HG02610 (cell line): ENCODE measurements around the gene RFTN2.
"Not testable (repeated sequence)": the region's sequence is repeated elsewhere in the genome, so short reads cannot be mapped to it uniquely, and the experiment has no call there.

ENCODE experiments used
- ATAC-seq: cut with Tn5 transposase; IDR thresholded peaks from one replicate; pipeline ENCODE4 v1.9.1; 2021; ENCODE audit warnings: mild to moderate bottlenecking, moderate library complexity; ENCODE audit not compliant: unreplicated experiment

RFTN2 gene

GRCh38 chr2:197675711-197676188, 363 bp upstream of the RFTN2 start:
- no peak for ATAC-seq

GRCh38 chr2:197674591-197674990, 796 bp downstream of the RFTN2 start:
- ATAC-seq, result no peak

DNA sequence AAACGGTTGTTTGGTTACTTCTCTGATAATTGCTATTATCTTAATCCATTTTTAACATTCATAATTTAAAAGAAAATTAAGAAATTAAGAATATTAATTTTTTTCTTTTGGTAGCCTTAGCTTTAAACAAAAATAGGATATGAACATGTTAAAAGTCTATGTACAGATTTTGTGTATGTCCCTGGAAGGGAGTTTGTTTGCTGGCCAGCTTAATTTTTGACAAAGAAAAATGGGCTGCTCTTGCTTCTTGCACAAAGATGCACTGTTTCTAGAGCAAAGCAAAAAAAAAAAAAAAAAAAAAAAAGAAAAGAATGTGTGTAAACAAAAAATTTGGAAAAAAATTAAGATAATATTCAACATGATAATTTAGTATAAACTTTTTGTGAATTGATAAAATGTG, 1.3 kb downstream of the RFTN2 start:
- no peak for ATAC-seq

DNA sequence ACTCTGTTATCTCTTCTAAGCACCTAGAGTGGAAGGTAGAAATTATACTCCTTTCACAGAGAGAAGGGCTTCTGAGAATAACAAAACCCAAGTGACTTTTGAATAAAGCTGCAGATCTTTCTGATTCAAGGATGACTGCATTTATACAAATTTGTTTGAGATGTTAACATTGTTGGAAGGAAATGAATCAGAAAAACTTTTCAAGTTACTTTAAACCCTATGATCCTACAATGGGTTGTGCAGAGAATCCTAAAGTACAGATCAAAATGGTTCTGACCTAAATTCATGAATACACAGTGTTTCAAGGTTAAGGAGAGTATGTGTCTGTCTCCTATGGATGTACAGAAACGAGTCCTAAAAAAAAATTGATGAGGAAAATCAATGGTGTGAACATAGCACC, 1.8 kb downstream of the RFTN2 start:
- ATAC-seq, result no peak

GRCh38 chr2:197673106-197673505, 2.3 kb downstream of the RFTN2 start:
- ATAC-seq, result no peak

DNA sequence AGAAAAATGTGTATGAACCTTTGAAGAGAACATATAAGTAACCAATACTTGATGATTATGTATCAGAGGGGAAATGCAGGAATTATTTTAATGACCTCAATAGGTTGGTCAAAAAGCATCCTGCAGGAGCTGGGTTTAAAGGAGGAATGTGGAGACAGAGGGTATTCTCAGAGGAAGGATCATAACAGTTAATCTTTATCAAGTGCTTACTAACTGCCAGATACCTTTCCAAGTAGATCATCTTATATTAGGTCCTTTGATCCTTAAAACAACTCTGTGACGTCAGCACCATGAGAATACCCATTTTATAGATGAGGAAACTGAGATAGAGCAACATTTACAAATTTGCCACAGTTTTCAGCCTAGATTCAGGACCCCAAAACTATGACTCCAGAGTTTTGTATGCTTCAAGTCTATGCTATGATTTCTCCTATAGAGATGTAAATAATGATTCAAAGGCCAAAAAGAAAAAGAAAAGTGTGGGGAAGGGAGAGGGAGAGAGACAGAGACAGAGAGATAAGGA, 3.0 kb downstream of the RFTN2 start:
- ATAC-seq, result no peak

DNA sequence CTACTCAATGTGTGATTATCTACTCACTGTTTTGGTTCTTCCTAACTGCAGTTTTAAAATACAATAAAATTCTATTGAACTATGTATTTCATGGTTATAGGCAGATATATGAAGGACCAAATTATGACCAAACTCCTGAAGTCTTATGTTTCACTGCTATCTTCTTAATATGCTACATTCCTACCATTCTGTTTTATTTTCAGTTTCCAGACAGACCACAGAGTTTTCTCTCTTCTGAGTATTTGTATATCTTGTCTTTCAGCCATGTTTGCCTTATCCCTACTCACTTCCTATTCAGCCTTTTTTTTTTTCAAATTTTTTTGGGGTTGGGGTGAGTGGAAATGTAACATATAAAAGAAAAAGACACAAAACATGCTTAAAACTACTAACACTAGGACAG, 6.3 kb downstream of the RFTN2 start:
- no peak for ATAC-seq

DNA sequence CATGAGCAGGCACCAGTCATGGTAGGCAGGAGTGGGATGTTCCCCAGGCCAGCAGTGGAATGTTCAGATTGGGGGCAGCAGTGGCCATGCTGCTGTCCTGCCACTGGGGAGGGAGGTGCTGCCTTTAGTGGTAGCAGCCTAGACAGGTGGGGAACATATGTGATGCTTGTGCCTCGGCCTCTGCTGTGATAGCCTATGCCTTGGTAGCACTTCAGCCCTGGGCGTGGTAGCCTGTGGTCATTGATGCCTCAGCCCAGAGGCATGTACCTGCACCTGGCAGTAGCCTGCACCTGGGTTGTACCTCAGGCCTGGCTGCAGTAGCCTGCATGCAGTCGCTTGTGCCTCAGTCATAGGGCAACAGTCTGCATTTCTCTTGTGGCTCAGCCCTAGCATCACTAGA, 7.1 kb downstream of the RFTN2 start:
- no peak for ATAC-seq

DNA sequence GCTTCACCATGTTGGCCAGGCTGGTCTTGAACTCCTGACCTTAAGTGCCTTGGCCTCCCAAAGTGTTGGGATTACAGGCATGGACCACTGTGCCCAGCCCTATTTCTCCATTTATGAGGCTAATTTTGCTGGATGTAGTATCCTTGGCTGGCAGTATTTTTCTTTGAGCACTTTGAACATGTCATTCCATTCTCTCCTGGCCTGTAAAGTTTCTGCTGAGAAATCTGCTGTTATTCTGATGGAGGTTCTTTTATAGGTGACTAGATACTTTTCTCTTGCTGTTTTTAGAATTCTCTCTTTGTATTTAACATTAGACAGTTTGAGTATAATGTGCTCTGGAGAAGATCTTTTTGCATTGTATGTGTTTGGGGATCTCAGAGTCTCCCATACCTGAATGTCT, 9.1 kb downstream of the RFTN2 start:
- no peak for ATAC-seq

GRCh38 chr2:197661626-197662025, 13.8 kb downstream of the RFTN2 start:
- no peak for ATAC-seq

DNA sequence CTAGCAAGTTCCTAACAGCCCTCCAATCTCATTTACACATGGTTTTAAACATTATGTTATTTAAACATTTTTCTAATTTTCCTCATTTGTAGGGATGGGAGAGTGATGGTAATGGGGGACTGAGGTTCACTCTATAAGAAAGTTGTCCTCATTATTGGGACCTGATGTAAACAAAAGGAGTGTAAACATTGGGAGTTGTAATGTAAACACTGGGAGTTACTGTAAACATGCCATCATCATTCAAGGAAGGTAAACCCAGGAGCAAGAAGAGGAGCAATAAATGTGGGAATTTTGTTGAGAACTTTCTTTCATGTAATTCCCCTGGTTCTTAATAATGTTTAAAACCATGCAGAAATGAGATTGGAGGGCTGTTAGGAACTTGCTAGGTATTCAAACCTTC, 17.8 kb downstream of the RFTN2 start:
- ATAC-seq, result no peak

- no peak for ATAC-seq
These were observed 27.3 kb downstream of the RFTN2 start for GRCh38 chr2:197647961-197648690.

DNA sequence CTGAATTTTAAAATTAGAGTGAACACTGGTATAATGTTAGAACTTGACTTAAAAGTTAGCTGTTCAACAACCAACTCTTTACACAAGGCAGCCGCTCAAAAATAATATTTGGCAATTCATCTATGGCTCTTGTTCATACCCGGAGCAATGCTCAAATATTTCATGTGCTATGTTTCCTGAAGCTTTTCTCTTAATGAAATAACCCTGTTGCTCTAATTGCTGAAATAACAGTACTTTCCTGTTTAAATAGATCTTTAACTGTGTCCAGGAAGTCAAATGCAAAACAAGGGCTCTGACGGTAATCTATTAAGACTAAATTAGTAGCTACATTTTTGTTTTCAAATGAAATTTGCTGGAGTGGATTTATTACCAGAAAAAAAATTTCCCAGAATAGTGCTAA, 33.7 kb downstream of the RFTN2 start:
- no peak for ATAC-seq

DNA sequence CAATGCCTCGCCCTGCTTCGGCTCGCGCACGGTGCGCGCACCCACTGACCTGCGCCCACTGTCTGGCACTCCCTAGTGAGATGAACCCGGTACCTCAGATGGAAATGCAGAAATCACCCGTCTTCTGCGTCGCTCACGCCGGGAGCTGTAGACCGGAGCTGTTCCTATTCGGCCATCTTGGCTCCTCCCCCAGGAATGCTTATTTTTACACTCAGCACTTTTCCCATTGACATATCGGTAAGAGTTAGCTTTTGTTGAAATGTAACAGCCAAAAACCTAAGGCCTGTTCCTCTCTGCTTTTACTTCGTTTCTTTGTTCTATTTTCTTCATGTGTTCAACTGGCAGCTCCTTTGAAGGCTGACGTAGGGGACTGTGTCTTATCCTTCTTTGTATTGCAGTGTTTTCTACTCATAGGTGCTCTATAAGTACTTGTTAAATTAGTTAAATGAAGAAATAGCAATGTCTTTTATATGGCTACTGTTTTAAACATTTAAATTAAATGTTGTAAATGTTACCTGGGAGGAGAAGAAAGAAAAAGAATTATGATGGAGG, 34.7 kb downstream of the RFTN2 start:
- not testable (repeated sequence) for ATAC-seq

- no peak for ATAC-seq
These were observed 42.2 kb downstream of the RFTN2 start for GRCh38 chr2:197633109-197633657.

- peak; percentile 90 for ATAC-seq
These were observed 47.3 kb downstream of the RFTN2 start for GRCh38 chr2:197628043-197628500.

DNA sequence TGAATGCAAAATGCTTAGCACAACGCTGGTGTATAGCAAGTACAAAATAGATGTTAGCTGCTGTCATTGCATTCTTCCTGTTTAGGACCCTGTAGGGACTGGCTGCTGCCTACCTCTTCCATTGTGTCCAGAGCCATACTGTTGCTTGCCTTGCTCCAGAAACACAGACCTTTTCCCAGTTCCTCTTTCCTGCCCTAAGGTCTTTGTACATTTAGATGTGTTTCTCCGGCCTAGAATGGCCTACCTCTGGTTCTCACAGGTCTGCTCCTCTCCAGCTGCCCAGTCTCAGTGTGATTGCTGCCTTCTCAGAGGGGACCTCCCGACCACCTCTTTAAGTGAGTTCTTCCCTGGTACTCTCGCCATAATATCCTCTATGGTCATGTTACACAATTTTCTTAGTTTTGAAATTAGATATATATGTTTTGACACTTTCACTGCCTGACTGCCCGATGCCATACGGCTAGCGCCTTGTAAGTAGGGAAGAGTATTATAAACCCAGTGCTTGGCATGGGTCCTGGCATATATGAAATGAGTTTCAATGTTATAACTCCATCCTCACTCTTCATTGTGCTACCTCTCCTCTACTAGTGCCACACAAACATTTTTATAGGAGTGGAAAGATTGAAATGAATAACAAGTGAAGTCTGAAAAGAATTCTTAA, 48.3 kb downstream of the RFTN2 start:
- ATAC-seq, result no peak

GRCh38 chr2:197620133-197620532, 55.3 kb downstream of the RFTN2 start:
- no peak for ATAC-seq

GRCh38 chr2:197615016-197615652, 60.3 kb downstream of the RFTN2 start:
- ATAC-seq, result no peak

- no peak for ATAC-seq
These were observed 60.9 kb downstream of the RFTN2 start for GRCh38 chr2:197614532-197614931.

GRCh38 chr2:197613509-197613987, 61.8 kb downstream of the RFTN2 start:
- no peak for ATAC-seq
